IMR-90 (cell line): ENCODE results near the gene SKP1. TPM values are rescaled to one million over a fixed set of nuclear protein-coding genes. Genes with fewer than 3 reads are reported as not detected.

ENCODE experiments used
- ATAC-seq: fragments of 200-7000 bp; cut with Tn5 transposase; 2 replicates; pipeline ENCODE4 v1.9.1; 2020; ENCODE audit warnings: low read depth, mild to moderate bottlenecking, moderate library complexity
- BruUV-seq: library from RNA; stranded (reverse); fragments of 400-500 nt; replicated peaks from 2 replicates; lab custom pipeline; 2021; lab: Mats Ljungman, UMichigan
- CTCF ChIA-PET: fragments of 300-600 bp; formaldehyde crosslinking; extraction: SDS; loops from one replicate; lab custom pipeline; 2021; ENCODE audit warnings: antibody characterized with exemption; lab: Yijun Ruan, JAX
- POLR2A ChIA-PET: fragments of 300-600 bp; sonication (Branson Sonifier 250); formaldehyde crosslinking; loops from one replicate; lab custom pipeline; 2022; ENCODE audit warnings: antibody characterized with exemption; ENCODE audit not compliant: unreplicated experiment; lab: Charles Lee
- DNase-seq: peaks from one replicate; pipeline ENCODE4 v3.0.0; 2013
- H2AFZ ChIP-seq: replicated peaks from 2 replicates; pipeline ENCODE3; 2013; ENCODE audit warnings: low read length, mild to moderate bottlenecking; ENCODE audit not compliant: poor library complexity
- H2AK5ac ChIP-seq: 2 replicates; pipeline ENCODE4 v1.6.1; 2013; ENCODE audit warnings: low read depth, low read length, inconsistent platforms
- H2AK9ac ChIP-seq: replicated peaks from 2 replicates; pipeline ENCODE3; 2013; ENCODE audit warnings: mild to moderate bottlenecking, low read depth, low read length, moderate library complexity; ENCODE audit not compliant: poor library complexity
- H2BK120ac ChIP-seq: 2 replicates; pipeline ENCODE4 v1.6.1; 2013; ENCODE audit warnings: low read depth, low read length, inconsistent platforms
- H2BK15ac ChIP-seq: 3 replicates; pipeline ENCODE4 v1.6.1; 2013; ENCODE audit warnings: low read depth, low read length, inconsistent platforms
- H2BK20ac ChIP-seq: 2 replicates; pipeline ENCODE4 v1.6.1; 2013; ENCODE audit warnings: low read depth, mild to moderate bottlenecking, inconsistent platforms, low read length, moderate library complexity
- H2BK5ac ChIP-seq: 2 replicates; pipeline ENCODE4 v1.6.1; 2013; ENCODE audit warnings: mild to moderate bottlenecking, low read depth, low read length, inconsistent platforms; ENCODE audit not compliant: poor library complexity, severe bottlenecking
- H3K14ac ChIP-seq: replicated peaks from 2 replicates; pipeline ENCODE4 v1.6.1; 2013; ENCODE audit warnings: low read depth, low read length, inconsistent platforms
- H3K18ac ChIP-seq: 2 replicates; pipeline ENCODE4 v1.6.1; 2013; ENCODE audit warnings: low read depth, low read length, control low read depth
- H3K23ac ChIP-seq: 2 replicates; pipeline ENCODE4 v1.6.1; 2013; ENCODE audit warnings: low read depth, low read length, inconsistent platforms
- H3K27ac ChIP-seq: 2 replicates; pipeline ENCODE4 v1.5.1; 2013; ENCODE audit warnings: mild to moderate bottlenecking, control low read depth, low read length; ENCODE audit not compliant: insufficient read depth
- H3K27me3 ChIP-seq: 2 replicates; pipeline ENCODE4 v1.6.1; 2013; ENCODE audit warnings: low read length; ENCODE audit not compliant: control insufficient read depth, insufficient read depth
- H3K36me3 ChIP-seq: 2 replicates; pipeline ENCODE4 v1.6.1; 2013; ENCODE audit warnings: low read length, mixed read lengths; ENCODE audit not compliant: control insufficient read depth, insufficient read depth
- H3K4ac ChIP-seq: 2 replicates; pipeline ENCODE4 v1.6.1; 2013; ENCODE audit warnings: low read depth, low read length, inconsistent platforms
- H3K4me1 ChIP-seq: 2 replicates; pipeline ENCODE4 v1.6.1; 2013; ENCODE audit warnings: low read length, mixed read lengths; ENCODE audit not compliant: control insufficient read depth, insufficient read depth
- H3K4me2 ChIP-seq: 2 replicates; pipeline ENCODE4 v1.6.1; 2013; ENCODE audit warnings: low read depth, mild to moderate bottlenecking, control low read depth, low read length, moderate library complexity
- H3K4me3 ChIP-seq: 2 replicates; pipeline ENCODE4 v1.5.1; 2013; ENCODE audit warnings: low read depth, mild to moderate bottlenecking, control low read depth, low read length, moderate library complexity; ENCODE audit not compliant: insufficient read depth
- H3K56ac ChIP-seq: 2 replicates; pipeline ENCODE4 v1.6.1; 2013; ENCODE audit warnings: low read length, inconsistent platforms; ENCODE audit not compliant: insufficient read depth; ENCODE audit errors: extremely low read depth
- H3K79me1 ChIP-seq, 2 experiments: 2 replicates each; pipeline ENCODE4 v1.6.1; 2013; ENCODE audit warnings: low read length in 2 of 2, inconsistent platforms in 1 of 2, low read depth in 1 of 2
- H3K9ac ChIP-seq: 2 replicates; pipeline ENCODE4 v1.6.1; 2013; ENCODE audit warnings: low read depth, low read length, control low read depth
- H3K9me1 ChIP-seq: 2 replicates; pipeline ENCODE4 v1.6.1; 2013; ENCODE audit warnings: low read length, inconsistent platforms; ENCODE audit not compliant: insufficient read depth
- H3K9me3 ChIP-seq: 2 replicates; pipeline ENCODE4 v1.6.1; 2013; ENCODE audit warnings: low read length; ENCODE audit not compliant: control insufficient read depth, insufficient read depth
- H4K20me1 ChIP-seq: 2 replicates; pipeline ENCODE4 v1.6.1; 2013; ENCODE audit warnings: low read length, inconsistent platforms; ENCODE audit not compliant: insufficient read depth
- H4K5ac ChIP-seq: 2 replicates; pipeline ENCODE4 v1.6.1; 2013; ENCODE audit warnings: mild to moderate bottlenecking, low read depth, low read length, control low read depth
- H4K8ac ChIP-seq, 2 experiments: 2 replicates each; pipeline ENCODE4 v1.6.1; 2013; ENCODE audit warnings: low read depth in 2 of 2, low read length in 2 of 2, control low read depth in 1 of 2, inconsistent platforms in 1 of 2
- H4K91ac ChIP-seq: 2 replicates; pipeline ENCODE4 v1.6.1; 2013; ENCODE audit warnings: low read depth, low read length, inconsistent platforms; ENCODE audit not compliant: insufficient read depth
- BHLHE40 ChIP-seq: fragments of 150-350 bp; IDR thresholded peaks from 2 replicates; pipeline ENCODE4 v1.6.1; 2016; ENCODE audit warnings: mild to moderate bottlenecking, low read depth, low read length
- CEBPB ChIP-seq: IDR thresholded peaks from 2 replicates; pipeline ENCODE4 v1.6.1; 2012; ENCODE audit warnings: low read depth, low read length, improper control_type of control experiment
- CHD1 ChIP-seq: IDR thresholded peaks from 2 replicates; pipeline ENCODE4 v1.6.1; 2012; ENCODE audit warnings: low read depth, low read length, improper control_type of control experiment
- CTCF ChIP-seq: conservative IDR thresholded peaks from 2 replicates; pipeline ENCODE4 v1.5.1; 2012; ENCODE audit warnings: mild to moderate bottlenecking, low read depth, low read length, improper control_type of control experiment
- ELK1 ChIP-seq: fragments of 150-350 bp; IDR thresholded peaks from 2 replicates; pipeline ENCODE4 v1.6.1; 2016; ENCODE audit warnings: low read depth, mild to moderate bottlenecking, low read length, moderate library complexity, borderline replicate concordance
- FOS ChIP-seq: fragments of 150-350 bp; IDR thresholded peaks from 2 replicates; pipeline ENCODE4 v1.6.1; 2016; ENCODE audit warnings: low read depth, low read length
- MAFK ChIP-seq: IDR thresholded peaks from 2 replicates; pipeline ENCODE4 v1.6.1; 2012; ENCODE audit warnings: low read depth, low read length, improper control_type of control experiment
- MAZ ChIP-seq: IDR thresholded peaks from 2 replicates; pipeline ENCODE4 v1.6.1; 2012; ENCODE audit warnings: low read depth, mild to moderate bottlenecking, low read length, improper control_type of control experiment, moderate library complexity, borderline replicate concordance
- MXI1 ChIP-seq: IDR thresholded peaks from 2 replicates; pipeline ENCODE4 v1.6.1; 2012; ENCODE audit warnings: low read depth, mild to moderate bottlenecking, low read length, moderate library complexity, borderline replicate concordance
- NFE2L2 ChIP-seq: fragments of 150-350 bp; IDR thresholded peaks from 2 replicates; pipeline ENCODE4 v1.6.1; 2016; ENCODE audit warnings: low read depth, mild to moderate bottlenecking, low read length
- POLR2A ChIP-seq: IDR thresholded peaks from 2 replicates; pipeline ENCODE4 v1.6.1; 2012; ENCODE audit warnings: mild to moderate bottlenecking, low read depth, low read length
- RAD21 ChIP-seq: IDR thresholded peaks from 2 replicates; pipeline ENCODE4 v1.6.1; 2012; ENCODE audit warnings: low read length, improper control_type of control experiment
- RCOR1 ChIP-seq: IDR thresholded peaks from 2 replicates; pipeline ENCODE4 v1.6.1; 2012; ENCODE audit warnings: mild to moderate bottlenecking, low read length, improper control_type of control experiment; ENCODE audit not compliant: insufficient replicate concordance
- RFX5 ChIP-seq: IDR thresholded peaks from 2 replicates; pipeline ENCODE4 v1.8.0; 2012; ENCODE audit warnings: low read depth, mild to moderate bottlenecking, low read length, moderate library complexity
- SMC3 ChIP-seq: fragments of 150-350 bp; IDR thresholded peaks from 2 replicates; pipeline ENCODE4 v1.6.1; 2016; ENCODE audit warnings: low read depth, mild to moderate bottlenecking, antibody characterized with exemption, low read length, moderate library complexity
- USF2 ChIP-seq: fragments of 150-350 bp; IDR thresholded peaks from 2 replicates; pipeline ENCODE4 v1.6.1; 2017; ENCODE audit warnings: mild to moderate bottlenecking, antibody characterized with exemption, low read length, low read depth
- WGBS, 2 experiments: methylation state at CpG; one replicate each; pipeline versions ENCODE4 v1.1.5 to v1.1.7; 2013; ENCODE audit warnings: missing lambda C conversion rate in 2 of 2; ENCODE audit not compliant: insufficient read length in 1 of 2; ENCODE audit errors: extremely low coverage in 2 of 2; 5-methylcytosine and 5-hydroxymethylcytosine counted together
- dilution Hi-C: fragments of 300-500 bp; cut with HindIII; formaldehyde crosslinking; loops from one replicate; pipeline ENCODE4 v1.14.3; 2018; ENCODE audit warnings: low sequenced_read_pairs; ENCODE audit not compliant: unreplicated experiment
- in situ Hi-C: fragments of 300-500 bp; cut with MboI; formaldehyde crosslinking; loops from 3 replicates; pipeline ENCODE4 v1.14.3; 2019; ENCODE audit warnings: low sequenced_read_pairs, inconsistent platforms, mixed read lengths
- intact Hi-C: fragments of 100-400 bp; cut with micrococcal nuclease; formaldehyde crosslinking; loops from 2 replicates; pipeline ENCODE4 v1.10.0; 2022
- polyA plus RNA-seq, 3 experiments: library from polyadenylated mRNA; depleted of rRNA; stranded (reverse); fragments of >200 nt; gene quantifications; 2 replicates each; pipeline ENCODE4 v1.2.3, GENCODE V29; 2012; ENCODE audit warnings: low replicate concordance in 1 of 3
- total RNA-seq: library from RNA; depleted of rRNA; stranded (reverse); fragments of >200 nt; gene quantifications from 2 replicates; pipeline ENCODE4 v1.2.3, GENCODE V29; 2012

The SKP1 gene
- total and polyA plus RNA-seq, 2 of the 4 experiments (the other 2 are of a cell fraction): 206 to 618 TPM

GRCh38 chr5:134118212-134118835 is 58.4 kb downstream of the SKP1 start:
- BruUV-seq: no TSS peak
- Histone ChIP-seq H2AK5ac (no peak overlapping the region), H2BK15ac (no peak overlapping the region), H3K4ac (no peak overlapping the region), H3K27ac (no peak overlapping the region), H3K56ac (no peak overlapping the region), H3K4me1 (no peaks in the 10 kb centered on the region), H3K4me2 (no peak overlapping the region), H2AFZ (no peak overlapping the region), H2BK120ac (no peak overlapping the region), H2BK20ac (no peak overlapping the region), H4K20me1 (peaks cover 3% of the 10 kb centered on the region; the same call in 1 of the 2 replicates), H3K36me3 (no peaks in the 10 kb centered on the region), H4K91ac (no peak overlapping the region), H2AK9ac (no peak overlapping the region), H3K9me3 (no peaks in the 10 kb centered on the region), H3K18ac (no peak overlapping the region), H3K9ac (no peak overlapping the region), H3K9me1 (peaks cover 4% of the 10 kb centered on the region; the same call in 1 of the 2 replicates), H3K79me1 (no peaks in the 10 kb centered on the region; a peak in 1 of 4 replicates), H2BK5ac (no peak overlapping the region), H3K4me3 (no peak overlapping the region), H3K14ac (no peak overlapping the region), H4K5ac (no peak overlapping the region), H3K27me3 (peaks cover 4% of the 10 kb centered on the region; the same call in 1 of the 2 replicates), H4K8ac (no peak overlapping the region), H3K23ac (no peak overlapping the region)
- CTCF ChIA-PET: interaction anchor here (0.9 to 1.6 kb wide), 2 partner anchors 22 to 79 kb away, joined by 3 read pairs; no protein-coding TSS in a partner anchor
- intact Hi-C loops: no loop called here
- POLR2A ChIA-PET: no interaction called here
- no peak for DNase-seq
- dilution Hi-C loops: no loop called here
- no peak for TF ChIP-seq CEBPB
- no peak for TF ChIP-seq BHLHE40
- TF ChIP-seq CHD1: no peak
- TF ChIP-seq MAZ: no peak
- TF ChIP-seq NFE2L2: no peak
- no peak for TF ChIP-seq RAD21
- no peak for TF ChIP-seq RCOR1
- no peak for TF ChIP-seq MXI1
- TF ChIP-seq ELK1: no peak
- no peak for TF ChIP-seq POLR2A
- no peak for TF ChIP-seq CTCF
- no peak for TF ChIP-seq FOS
- no peak for TF ChIP-seq MAFK
- no peak for TF ChIP-seq SMC3
- TF ChIP-seq USF2: no peak
- no peak for TF ChIP-seq RFX5
- 100% methylated on average over 1 of the region's 4 CpGs; no CpG with 5 or more reads in 1 of the 2 experiments for WGBS, 2 experiments
- ATAC-seq: no peak
- in situ Hi-C loops: no loop called here
